MCF 10A (cell line): ENCODE measurements around the gene PDE7B. TPM values are rescaled to one million over a fixed set of nuclear protein-coding genes. Genes with fewer than 3 reads are reported as not detected.
A peak's percentile ranks its signal among the peaks of the same experiment; 100 is the strongest.

Experiments used
- BruUV-seq: library from RNA; stranded (reverse); fragments of 400-500 nt; replicated peaks from 2 replicates; lab custom pipeline; 2021; lab: Mats Ljungman, UMichigan
- CTCF ChIA-PET: fragments of 300-600 bp; sonication (Branson Sonifier 250); formaldehyde crosslinking; extraction: SDS; loops from one replicate; lab custom pipeline; 2021; ENCODE audit warnings: antibody characterized with exemption, inconsistent platforms; lab: Yijun Ruan, JAX
- POLR2A ChIA-PET: fragments of 300-600, 350-650 bp; sonication (Branson Sonifier 250); formaldehyde crosslinking; extraction: SDS; loops from one replicate; lab custom pipeline; 2020; ENCODE audit warnings: antibody characterized with exemption, inconsistent platforms; lab: Yijun Ruan, JAX
- DNase-seq: peaks from one replicate; pipeline ENCODE4 v3.0.0-alpha.2; 2018; ENCODE audit not compliant: unreplicated experiment
- H3K27ac Mint-ChIP-seq: one replicate; pipeline ENCODE4 v1.8.0; 2022; ENCODE audit warnings: mild to moderate bottlenecking, low read depth, mixed read lengths; ENCODE audit not compliant: unreplicated experiment
- H3K27me3 Mint-ChIP-seq: one replicate; pipeline ENCODE4 v1.8.0; 2022; ENCODE audit warnings: mixed read lengths; ENCODE audit not compliant: insufficient read depth, unreplicated experiment
- H3K36me3 Mint-ChIP-seq: one replicate; pipeline ENCODE4 v1.8.0; 2022; ENCODE audit warnings: mild to moderate bottlenecking, moderate library complexity, mixed read lengths; ENCODE audit not compliant: insufficient read depth, unreplicated experiment
- H3K4me1 Mint-ChIP-seq: one replicate; pipeline ENCODE4 v1.8.0; 2022; ENCODE audit warnings: mixed read lengths; ENCODE audit not compliant: insufficient read depth, unreplicated experiment
- H3K4me3 Mint-ChIP-seq: one replicate; pipeline ENCODE4 v1.8.0; 2022; ENCODE audit warnings: mild to moderate bottlenecking, moderate library complexity, mixed read lengths; ENCODE audit not compliant: unreplicated experiment
- H3K9me3 Mint-ChIP-seq: one replicate; pipeline ENCODE4 v1.8.0; 2022; ENCODE audit warnings: mixed read lengths; ENCODE audit not compliant: unreplicated experiment
- CTCF ChIP-seq: fragments of 200-600 bp; IDR thresholded peaks from one replicate; pipeline ENCODE4 v1.8.0; 2022; ENCODE audit warnings: antibody characterized with exemption, mild to moderate bottlenecking; ENCODE audit not compliant: unreplicated experiment
- intact Hi-C: fragments of 100-400 bp; cut with micrococcal nuclease; formaldehyde crosslinking; loops from 2 replicates; pipeline ENCODE4 v1.14.1; 2022
- total RNA-seq: library from RNA; stranded (reverse); gene quantifications from 2 replicates; pipeline ENCODE4 v1.2.3, GENCODE V29; 2022

PDE7B gene
- total RNA-seq, 1 experiment from 2014 or later, result 1.4 TPM

GRCh38 chr6:135913785-135914184, 62.3 kb downstream of the PDE7B start:
- ChIA-PET CTCF (interaction anchor here (0.7 kb wide), 1 partner anchor 154 kb away, joined by 3 read pairs; no protein-coding TSS in a partner anchor), POLR2A (interaction anchor here (1.7 kb wide), 1 partner anchor 12 kb away, joined by 4 read pairs; no protein-coding TSS in a partner anchor)
- intact Hi-C loops, result no loop called here
- no peak for TF ChIP-seq CTCF
- no TSS peak for BruUV-seq
- Mint-ChIP-seq H3K4me3 (no peak overlapping the region), H3K27ac (no peak overlapping the region), H3K4me1 (peaks cover 4% of the 10 kb centered on the region), H3K27me3 (no peaks in the 10 kb centered on the region), H3K36me3 (peaks cover 5% of the 10 kb centered on the region), H3K9me3 (no peaks in the 10 kb centered on the region)
- DNase-seq, result no peak

- H3K4me3 Mint-ChIP-seq, result no peak overlapping the region
- H3K36me3 Mint-ChIP-seq, result no peaks in the 10 kb centered on the region
- DNase-seq, result no peak
- no peaks in the 10 kb centered on the region for H3K9me3 Mint-ChIP-seq
- POLR2A ChIA-PET, result interaction anchor here (0.7 to 1.1 kb wide), 2 partner anchors 9 to 17 kb away, joined by 3 to 6 read pairs; no protein-coding TSS in a partner anchor
- no TSS peak for BruUV-seq
- no peak overlapping the region for H3K27ac Mint-ChIP-seq
- TF ChIP-seq CTCF, result no peak
- intact Hi-C loops, result no loop called here
- CTCF ChIA-PET, result interaction anchor here (0.7 to 1.5 kb wide), 4 partner anchors 13 to 412 kb away, joined by 3 to 4 read pairs (median 4); no protein-coding TSS in a partner anchor
- H3K4me1 Mint-ChIP-seq, result peaks cover 14% of the 10 kb centered on the region
- no peaks in the 10 kb centered on the region for H3K27me3 Mint-ChIP-seq
Measured at GRCh38 chr6:135919026-135919425, 67.5 kb downstream of the PDE7B start.

- TF ChIP-seq CTCF, result no peak
- H3K27me3 Mint-ChIP-seq, result no peaks in the 10 kb centered on the region
- BruUV-seq, result no TSS peak
- intact Hi-C loops, result no loop called here
- ChIA-PET POLR2A (interaction anchor here (0.8 to 0.9 kb wide), 2 partner anchors 9 to 16 kb away, joined by 3 to 4 read pairs; no protein-coding TSS in a partner anchor), CTCF (interaction anchor here (0.6 to 1.6 kb wide), 2 partner anchors 197 to 306 kb away, joined by 3 to 5 read pairs; no protein-coding TSS in a partner anchor)
- no peak for DNase-seq
- H3K36me3 Mint-ChIP-seq, result no peaks in the 10 kb centered on the region
- H3K27ac Mint-ChIP-seq, result peak overlapping the region; percentile 93
- H3K9me3 Mint-ChIP-seq, result no peaks in the 10 kb centered on the region
- peaks cover 14% of the 10 kb centered on the region for H3K4me1 Mint-ChIP-seq
- no peak overlapping the region for H3K4me3 Mint-ChIP-seq
Measured at GRCh38 chr6:135920689-135921088, 69.2 kb downstream of the PDE7B start.

- BruUV-seq, result no TSS peak
- no peak overlapping the region for H3K4me3 Mint-ChIP-seq
- intact Hi-C loops, result no loop called here
- ChIA-PET CTCF (interaction anchor here (0.6 to 1.6 kb wide), 4 partner anchors 11 to 423 kb away, joined by 3 to 5 read pairs (median 4); no protein-coding TSS in a partner anchor), POLR2A (interaction anchor here (0.8 to 2.4 kb wide), 5 partner anchors 9 to 205 kb away, joined by 3 to 7 read pairs (median 4); no protein-coding TSS in a partner anchor)
- H3K9me3 Mint-ChIP-seq, result no peaks in the 10 kb centered on the region
- H3K4me1 Mint-ChIP-seq, result peaks cover 14% of the 10 kb centered on the region
- peak overlapping the region; percentile 93 for H3K27ac Mint-ChIP-seq
- H3K36me3 Mint-ChIP-seq, result no peaks in the 10 kb centered on the region
- H3K27me3 Mint-ChIP-seq, result no peaks in the 10 kb centered on the region
- DNase-seq, result no peak
- no peak for TF ChIP-seq CTCF
Measured at GRCh38 chr6:135921188-135921587, 69.7 kb downstream of the PDE7B start.
